CD4-positive, alpha-beta T cell treated with Interleukin-6 for 4 hours (primary cell): ENCODE measurements around the gene PCDHA8.
"Not testable (repeated sequence)": the region's sequence is repeated elsewhere in the genome, so short reads cannot be mapped to it uniquely, and the experiment has no call there.

Experiments used
- DNase-seq: peaks from one replicate; pipeline ENCODE4 v3.0.0-alpha.2; 2020; ENCODE audit warnings: mixed read lengths

Gene PCDHA8

GRCh38 chr5:140870221-140871201 is 29.5 kb downstream of the PCDHA8 start:
- DNase-seq = no peak

GRCh38 chr5:140875085-140876065 is 34.4 kb downstream of the PCDHA8 start, which contains the start of gene PCDHA12:
Gene PCDHA12, plus strand, starts transcription at chr5:140875308. Its CDS starts 165 bp downstream, at chr5:140875473.
- no peak for DNase-seq

GRCh38 chr5:140876541-140877261 is 35.7 kb downstream of the PCDHA8 start:
- DNase-seq = not testable (repeated sequence)

- no peak for DNase-seq
Observed at GRCh38 chr5:140877262-140877581, 36.2 kb downstream of the PCDHA8 start.

- no peak for DNase-seq
Observed at GRCh38 chr5:140881889-140882590, 41.1 kb downstream of the PCDHA8 start, which contains the start of gene PCDHA13. Gene PCDHA13, plus strand, starts transcription at chr5:140882124. Its CDS starts 145 bp downstream, at chr5:140882269.

GRCh38 chr5:140882591-140882899 is 41.6 kb downstream of the PCDHA8 start:
- no peak for DNase-seq

GRCh38 chr5:140883373-140883772 is 42.4 kb downstream of the PCDHA8 start:
- no peak for DNase-seq

GRCh38 chr5:140883927-140884697 is 43.1 kb downstream of the PCDHA8 start:
- no peak for DNase-seq
